ENCODE data around the gene KCNK4. TPM values are rescaled to one million over a fixed set of nuclear protein-coding genes. Genes with fewer than 3 reads are reported as not detected.

The KCNK4 gene
- total RNA-seq, 2 donors from 2014 or later = not detected

- peaks cover 11% of the 10 kb centered on the region for H3K4me1 ChIP-seq
- no peaks in the 10 kb centered on the region for H3K27me3 ChIP-seq
- H3K9me3 ChIP-seq = no peaks in the 10 kb centered on the region
- TF ChIP-seq, protein P1, sequence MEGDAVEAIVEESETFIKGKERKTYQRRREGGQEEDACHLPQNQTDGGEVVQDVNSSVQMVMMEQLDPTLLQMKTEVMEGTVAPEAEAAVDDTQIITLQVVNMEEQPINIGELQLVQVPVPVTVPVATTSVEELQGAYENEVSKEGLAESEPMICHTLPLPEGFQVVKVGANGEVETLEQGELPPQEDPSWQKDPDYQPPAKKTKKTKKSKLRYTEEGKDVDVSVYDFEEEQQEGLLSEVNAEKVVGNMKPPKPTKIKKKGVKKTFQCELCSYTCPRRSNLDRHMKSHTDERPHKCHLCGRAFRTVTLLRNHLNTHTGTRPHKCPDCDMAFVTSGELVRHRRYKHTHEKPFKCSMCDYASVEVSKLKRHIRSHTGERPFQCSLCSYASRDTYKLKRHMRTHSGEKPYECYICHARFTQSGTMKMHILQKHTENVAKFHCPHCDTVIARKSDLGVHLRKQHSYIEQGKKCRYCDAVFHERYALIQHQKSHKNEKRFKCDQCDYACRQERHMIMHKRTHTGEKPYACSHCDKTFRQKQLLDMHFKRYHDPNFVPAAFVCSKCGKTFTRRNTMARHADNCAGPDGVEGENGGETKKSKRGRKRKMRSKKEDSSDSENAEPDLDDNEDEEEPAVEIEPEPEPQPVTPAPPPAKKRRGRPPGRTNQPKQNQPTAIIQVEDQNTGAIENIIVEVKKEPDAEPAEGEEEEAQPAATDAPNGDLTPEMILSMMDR (IDR thresholded peaks at IDR 0.05) = no peak
- intact Hi-C loops (cut with DNase I) = no loop called here
- H3K9ac ChIP-seq (ENCODE audit: low read depth in 2 of 2, low read length in 2 of 2) = no peak overlapping the region
- no peaks in the 10 kb centered on the region for H3K36me3 ChIP-seq
- DNase-seq = no peak
- H3K4me3 ChIP-seq = no peak overlapping the region
- H3K27ac ChIP-seq = no peak overlapping the region
These were observed 15.3 kb upstream of the KCNK4 start for GRCh38 chr11:64275841-64276240.

- Histone ChIP-seq H3K4me3 (no peak overlapping the region), H3K9me3 (no peaks in the 10 kb centered on the region), H3K27me3 (no peaks in the 10 kb centered on the region), H3K4me1 (peaks cover 11% of the 10 kb centered on the region), H3K36me3 (no peaks in the 10 kb centered on the region), H3K27ac (peak overlapping the region; percentile 68), H3K9ac (ENCODE audit: low read depth in 2 of 2, low read length in 2 of 2) (peak overlapping the region; percentile 32 to 41)
- intact Hi-C loops (cut with DNase I) = no loop called here
- DNase-seq = peak; percentile 85
- TF ChIP-seq, protein P1 (IDR thresholded peaks at IDR 0.05) = no peak
These were observed 14.3 kb upstream of the KCNK4 start for GRCh38 chr11:64276653-64277431.

DNA sequence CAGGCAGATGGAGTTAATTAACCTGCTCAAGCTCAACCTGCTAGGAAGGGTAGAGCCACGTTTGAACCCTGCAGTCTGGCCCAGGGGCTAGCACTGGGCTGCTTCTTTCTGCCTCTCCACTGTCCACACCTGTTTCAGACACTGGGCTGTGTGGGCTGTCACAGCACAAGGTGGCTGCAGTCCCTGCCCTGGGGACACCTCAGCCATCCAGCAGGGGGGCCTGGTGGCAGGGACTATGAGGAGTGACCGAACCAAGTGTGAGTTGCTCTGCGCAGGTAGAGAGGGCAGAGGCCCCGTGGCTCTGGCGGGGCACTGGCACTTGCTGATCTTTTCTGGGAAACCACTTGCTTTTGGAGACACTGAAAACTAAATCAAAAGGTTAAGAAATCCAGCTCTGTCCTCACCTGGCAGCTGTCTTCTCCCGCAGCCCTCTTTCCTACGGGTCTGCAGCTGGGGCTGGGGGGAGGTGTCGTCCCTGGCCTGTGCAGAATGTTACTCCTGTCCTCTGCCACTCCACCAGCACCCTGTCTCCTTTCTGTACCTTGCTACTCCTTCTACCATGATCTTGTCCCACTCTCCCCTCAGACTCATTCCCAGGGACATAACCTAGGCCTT, 12.4 kb upstream of the KCNK4 start:
- intact Hi-C loops (cut with DNase I) = no loop called here
- Histone ChIP-seq H3K36me3 (no peaks in the 10 kb centered on the region), H3K9me3 (no peaks in the 10 kb centered on the region), H3K4me1 (peaks cover 10% of the 10 kb centered on the region), H3K4me3 (no peak overlapping the region), H3K9ac (ENCODE audit: low read depth in 2 of 2, low read length in 2 of 2) (no peak overlapping the region), H3K27ac (no peak overlapping the region), H3K27me3 (no peaks in the 10 kb centered on the region)
- TF ChIP-seq, protein P1 (IDR thresholded peaks at IDR 0.05) = no peak
- no peak for DNase-seq

DNA sequence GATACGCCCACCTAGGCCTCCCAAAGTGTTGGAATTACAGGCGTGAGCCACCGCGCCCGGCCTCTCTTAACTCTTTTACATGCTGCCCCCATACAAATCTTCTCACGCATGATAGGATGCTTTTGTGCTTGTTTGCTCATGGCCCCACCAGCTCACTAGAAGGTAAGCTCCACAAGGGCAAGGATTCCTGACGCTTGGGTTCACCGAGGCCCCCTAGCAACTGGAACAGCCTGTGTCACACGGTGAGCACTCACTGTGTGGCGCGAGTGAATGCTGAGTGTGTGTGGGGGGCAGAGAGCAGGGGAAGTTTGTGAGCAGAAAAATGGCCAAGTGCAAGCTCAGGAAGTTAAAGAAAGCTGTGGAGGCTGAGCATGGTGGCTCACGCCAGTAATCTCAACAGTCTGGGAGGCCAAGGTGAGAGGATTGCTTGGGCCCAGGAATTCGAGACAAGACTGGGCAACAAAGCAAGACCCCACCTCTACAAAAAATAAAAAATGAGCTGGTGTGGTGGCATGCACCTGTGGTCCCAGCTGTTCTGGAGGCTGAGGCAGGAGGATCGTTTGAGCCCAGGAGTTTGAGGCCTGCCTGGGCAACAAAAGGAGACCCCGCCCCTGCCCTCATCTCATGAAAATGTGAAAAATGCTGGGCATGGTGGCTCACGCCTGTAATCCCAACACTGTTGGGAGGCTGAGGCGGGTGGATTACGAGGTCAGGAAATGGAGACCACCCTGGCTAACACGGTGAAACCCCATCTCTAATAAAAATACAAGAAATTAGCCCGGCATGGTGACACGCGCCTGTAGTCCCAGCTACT, 8.9 kb upstream of the KCNK4 start:
- no peaks in the 10 kb centered on the region for H3K36me3 ChIP-seq
- H3K9ac ChIP-seq (ENCODE audit: low read depth in 2 of 2, low read length in 2 of 2) = peak overlapping the region in 1 of 2 donors; percentile 26
- DNase-seq = no peak
- H3K27ac ChIP-seq = no peak overlapping the region
- TF ChIP-seq, protein P1 (IDR thresholded peaks at IDR 0.05) = no peak
- no peaks in the 10 kb centered on the region for H3K27me3 ChIP-seq
- peaks cover 11% of the 10 kb centered on the region for H3K4me1 ChIP-seq
- H3K9me3 ChIP-seq = no peaks in the 10 kb centered on the region
- intact Hi-C loops (cut with DNase I) = no loop called here
- no peak overlapping the region for H3K4me3 ChIP-seq

DNA sequence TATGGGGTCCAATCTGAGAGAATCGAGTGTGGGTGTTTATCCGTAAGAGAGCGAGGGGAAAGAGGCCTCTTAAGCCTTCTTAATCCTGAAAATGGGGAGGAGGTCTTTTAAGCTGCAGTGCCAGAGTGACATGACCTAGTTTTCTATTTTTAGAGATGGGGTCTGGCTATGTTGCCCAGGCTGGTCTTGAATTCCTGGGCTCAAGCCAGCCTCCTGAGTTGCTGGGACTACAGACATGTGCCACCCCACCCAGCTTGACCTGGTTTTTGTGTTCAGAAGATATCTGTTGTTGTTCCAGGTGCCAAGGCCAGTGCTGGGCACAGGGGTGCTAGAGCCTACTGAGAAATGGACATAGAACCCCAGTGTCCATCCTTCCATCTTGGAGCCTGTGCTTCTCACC, 8.0 kb upstream of the KCNK4 start:
- intact Hi-C loops (cut with DNase I) = no loop called here

More for the DNA sequence above, 8.0 kb upstream of the KCNK4 start:
- Histone ChIP-seq H3K9ac (ENCODE audit: low read depth in 2 of 2, low read length in 2 of 2) (peak overlapping the region; percentile 17 to 73), H3K36me3 (no peaks in the 10 kb centered on the region), H3K27me3 (no peaks in the 10 kb centered on the region), H3K4me1 (peaks cover 11% of the 10 kb centered on the region), H3K27ac (peak overlapping the region; percentile 17), H3K9me3 (no peaks in the 10 kb centered on the region), H3K4me3 (no peak overlapping the region)
- TF ChIP-seq, protein P1 (IDR thresholded peaks at IDR 0.05) = no peak
- DNase-seq = no peak
